HCT116 (cell line): ENCODE data around the gene POLR1D. TPM values are rescaled to one million over a fixed set of nuclear protein-coding genes. Genes with fewer than 3 reads are reported as not detected.
A peak's percentile ranks its signal among the peaks of the same experiment; 100 is the strongest.

Experiments
- ATAC-seq: fragments of 200-7000 bp; cut with Tn5 transposase; 2 replicates; pipeline ENCODE4 v1.9.1; 2020; ENCODE audit warnings: mild to moderate bottlenecking, moderate library complexity
- BruUV-seq: library from RNA; stranded (reverse); fragments of 400-500 nt; replicated peaks from 2 replicates; lab custom pipeline; 2021; lab: Mats Ljungman, UMichigan
- CTCF ChIA-PET: fragments of 300-600 bp; sonication (Branson Sonifier 250); formaldehyde crosslinking; loops from one replicate; lab custom pipeline; 2021; ENCODE audit warnings: antibody characterized with exemption; lab: Charles Lee
- POLR2A ChIA-PET: fragments of 300-600, 350-600 bp; sonication (Branson Sonifier 250); formaldehyde crosslinking; loops from one replicate; lab custom pipeline; 2021; ENCODE audit warnings: antibody characterized with exemption; lab: Charles Lee
- RAD21 ChIA-PET, 2 experiments: fragments of 300-600 bp; sonication (Branson Sonifier 250); formaldehyde crosslinking; loops; one replicate each; lab custom pipeline; 2023; ENCODE audit warnings: low total read pairs in 2 of 2; ENCODE audit not compliant: uncharacterized antibody in 2 of 2, unreplicated experiment in 2 of 2, low non-redundant PET in 1 of 2; lab: Charles Lee
- DNase-seq: peaks from one replicate; pipeline ENCODE4 v3.0.0-alpha.2; 2010; ENCODE audit warnings: low read depth, low spot score
- H2AFZ ChIP-seq: fragments of 200-600 bp; shearing (Covaris generic), sonication (generic); 2 replicates; pipeline ENCODE4 v1.6.1; 2017; ENCODE audit warnings: low read depth, mixed run types, mixed read lengths, antibody characterized with exemption, low read length; ENCODE audit not compliant: poor library complexity, severe bottlenecking
- H3K27ac ChIP-seq: 2 replicates; pipeline ENCODE4 v1.5.1; 2012; ENCODE audit warnings: low read depth, low read length
- H3K27me3 ChIP-seq: fragments of 200-600 bp; sonication (generic); 2 replicates; pipeline ENCODE4 v1.6.1; 2016; ENCODE audit warnings: mixed run types, low read length, mixed read lengths; ENCODE audit not compliant: insufficient read depth
- H3K36me3 ChIP-seq, 2 experiments: fragments of 200-500 bp in 1 of 2; fragments of 200-600 bp in 1 of 2; sonication (Bioruptor generic) in 1 of 2; sonication (generic) in 1 of 2; 2 replicates each; pipeline versions ENCODE4 v1.5.1 to v1.6.1; 2014 to 2016; ENCODE audit warnings: low read length in 2 of 2, inconsistent platforms in 1 of 2, mixed read lengths in 1 of 2, mixed run types in 1 of 2; ENCODE audit not compliant: insufficient read depth in 2 of 2, control insufficient read depth in 1 of 2
- H3K4me1 ChIP-seq, 2 experiments: fragments of 200-600 bp in 1 of 2; sonication (generic) in 1 of 2; 2 replicates each; pipeline versions ENCODE4 v1.5.1 to v1.6.1; 2012 to 2017; ENCODE audit warnings: low read length in 2 of 2, inconsistent platforms in 1 of 2, mild to moderate bottlenecking in 1 of 2, mixed read lengths in 1 of 2, mixed run types in 1 of 2, moderate library complexity in 1 of 2; ENCODE audit not compliant: insufficient read depth in 2 of 2, control insufficient read depth in 1 of 2
- H3K4me2 ChIP-seq: fragments of 200-600 bp; sonication (generic); 2 replicates; pipeline ENCODE4 v1.6.1; 2017; ENCODE audit warnings: mixed run types, low read length, mixed read lengths
- H3K4me3 ChIP-seq, 2 experiments: fragments of 200-600 bp in 1 of 2; sonication (generic) in 1 of 2; replicated peaks in 1 of 2; 2 replicates each; pipeline ENCODE4 v1.5.1; 2011 to 2016; ENCODE audit warnings: low read length in 2 of 2, control low read depth in 1 of 2, low read depth in 1 of 2, mild to moderate bottlenecking in 1 of 2, mixed read lengths in 1 of 2, mixed run types in 1 of 2
- H3K79me2 ChIP-seq: fragments of 200-600 bp; sonication (generic); 2 replicates; pipeline ENCODE4 v1.6.1; 2017; ENCODE audit warnings: mild to moderate bottlenecking, mixed run types, low read length, moderate library complexity, mixed read lengths; ENCODE audit not compliant: insufficient read depth
- H3K9ac ChIP-seq: fragments of 200-600 bp; sonication (generic); 2 replicates; pipeline ENCODE4 v1.6.1; 2016; ENCODE audit warnings: low read length, mixed read lengths
- H3K9me2 ChIP-seq: fragments of 200-600 bp; sonication (generic), shearing (Covaris generic); 2 replicates; pipeline ENCODE4 v1.6.1; 2017; ENCODE audit warnings: mixed run types, mild to moderate bottlenecking, moderate library complexity; ENCODE audit not compliant: insufficient read depth
- H3K9me3 ChIP-seq, 2 experiments: fragments of 200-500 bp in 1 of 2; fragments of 200-600 bp in 1 of 2; sonication (Bioruptor generic) in 1 of 2; sonication (generic) in 1 of 2; 2 replicates each; pipeline ENCODE4 v1.6.1; 2014 to 2017; ENCODE audit warnings: low read length in 2 of 2, mixed read lengths in 2 of 2, inconsistent platforms in 1 of 2, low read depth in 1 of 2, mild to moderate bottlenecking in 1 of 2, mixed run types in 1 of 2, moderate library complexity in 1 of 2; ENCODE audit not compliant: control insufficient read depth in 1 of 2, insufficient read depth in 1 of 2
- H4K20me1 ChIP-seq: fragments of 200-600 bp; sonication (generic), shearing (Covaris generic); 2 replicates; pipeline ENCODE4 v1.6.1; 2017; ENCODE audit warnings: mixed run types, mild to moderate bottlenecking, moderate library complexity; ENCODE audit not compliant: insufficient read depth
- CBX3 ChIP-seq: IDR thresholded peaks from 2 replicates; pipeline ENCODE4 v1.6.1; 2012; ENCODE audit warnings: low read depth
- CEBPB ChIP-seq: IDR thresholded peaks from 2 replicates; pipeline ENCODE4 v1.6.1; 2012; ENCODE audit warnings: low read depth
- EGR1 ChIP-seq: IDR thresholded peaks from 2 replicates; pipeline ENCODE4 v1.6.1; 2012; ENCODE audit warnings: low read depth
- ELF1 ChIP-seq: IDR thresholded peaks from 2 replicates; pipeline ENCODE4 v1.6.1; 2012; ENCODE audit warnings: low read depth, borderline replicate concordance
- EZH2 ChIP-seq: fragments of 200-600 bp; sonication (generic); IDR thresholded peaks from 2 replicates; pipeline ENCODE4 v1.6.1; 2017; ENCODE audit warnings: antibody characterized with exemption, mixed run types
- EZH2phosphoT487 ChIP-seq: fragments of 200-600 bp; IDR thresholded peaks from 2 replicates; pipeline ENCODE4 v1.6.1; 2018; ENCODE audit warnings: antibody characterized with exemption, borderline replicate concordance
- FOSL1 ChIP-seq: IDR thresholded peaks from 2 replicates; pipeline ENCODE4 v1.6.1; 2012; ENCODE audit warnings: low read depth
- JUND ChIP-seq: IDR thresholded peaks from 2 replicates; pipeline ENCODE4 v1.6.1; 2012
- MAX ChIP-seq: IDR thresholded peaks from 2 replicates; pipeline ENCODE4 v1.6.1; 2012
- POLR2A ChIP-seq: IDR thresholded peaks from 2 replicates; pipeline ENCODE4 v1.7.0; 2011; ENCODE audit warnings: borderline replicate concordance; ENCODE audit not compliant: insufficient read depth, insufficient read length; ENCODE audit errors: extremely low read depth
- POLR2AphosphoS5 ChIP-seq: IDR thresholded peaks from 2 replicates; pipeline ENCODE4 v1.6.1; 2011; ENCODE audit warnings: mild to moderate bottlenecking, low read depth, low read length, moderate library complexity
- SP1 ChIP-seq: IDR thresholded peaks from 2 replicates; pipeline ENCODE4 v1.6.1; 2012; ENCODE audit warnings: low read depth
- SRF ChIP-seq: IDR thresholded peaks from 2 replicates; pipeline ENCODE4 v1.6.1; 2012; ENCODE audit warnings: low read depth
- YY1 ChIP-seq: IDR thresholded peaks from 2 replicates; pipeline ENCODE4 v1.6.1; 2011; ENCODE audit warnings: low read length, low read depth, moderate library complexity, mild to moderate bottlenecking; ENCODE audit not compliant: insufficient replicate concordance; ENCODE audit errors: extremely low read depth
- ZBTB33 ChIP-seq: IDR thresholded peaks from 2 replicates; pipeline ENCODE4 v1.6.1; 2011; ENCODE audit warnings: mild to moderate bottlenecking, low read length, moderate library complexity; ENCODE audit not compliant: insufficient replicate concordance; ENCODE audit errors: extremely low read depth
- ZFX ChIP-seq: fragments of 450-650 bp; IDR thresholded peaks from 2 replicates; pipeline ENCODE4 v1.6.1; 2017
- ZNF274 ChIP-seq: fragments of 200-500 bp; sonication (Bioruptor generic); IDR thresholded peaks from 2 replicates; pipeline ENCODE4 v1.6.1; 2014; ENCODE audit warnings: mild to moderate bottlenecking, low read depth, low read length, inconsistent platforms
- intact Hi-C: fragments of 100-400 bp; cut with micrococcal nuclease; formaldehyde crosslinking; loops from 2 replicates; pipeline ENCODE4 v1.10.0; 2022
- total RNA-seq: library from RNA; stranded (reverse); gene quantifications from one replicate; pipeline ENCODE4 v1.2.1, GENCODE V29; 2021; ENCODE audit not compliant: unreplicated experiment
- TF ChIP-seq, protein P1 (sequence below), 3 experiments: fragments of 200-600 bp in 1 of 3; sonication (generic) in 1 of 3; IDR thresholded peaks in 2 of 3; conservative IDR thresholded peaks in 1 of 3; 2 replicates each; pipeline ENCODE4 v1.5.1; 2012 to 2017; ENCODE audit warnings: low read depth in 2 of 3, low read length in 2 of 3, antibody characterized with exemption in 1 of 3, borderline replicate concordance in 1 of 3, control low read depth in 1 of 3, mild to moderate bottlenecking in 1 of 3, mixed read lengths in 1 of 3, mixed run types in 1 of 3, moderate library complexity in 1 of 3; ENCODE audit not compliant: insufficient read depth in 1 of 3

POLR1D gene
- total RNA-seq, 1 experiment from 2014 or later, result 184 TPM

DNA sequence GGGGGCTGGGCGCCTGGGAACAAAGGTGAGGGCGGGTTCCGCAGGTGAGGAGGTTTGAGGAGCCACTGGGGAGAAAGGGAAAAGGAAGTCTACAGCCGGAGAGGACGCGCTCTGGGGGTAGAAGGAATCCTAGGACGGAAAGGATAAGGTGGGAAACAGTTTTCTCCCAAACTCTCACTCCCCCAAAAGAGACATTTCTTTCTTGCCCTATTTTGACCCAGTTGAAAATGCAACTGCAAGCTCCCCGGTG, 651 bp upstream of the POLR1D start:
- ChIA-PET CTCF (interaction anchor here (0.9 to 1.7 kb wide), 6 partner anchors 9 to 333 kb away, joined by 3 to 7 read pairs (median 3); no protein-coding TSS in a partner anchor), POLR2A (interaction anchor here (0.9 to 1.9 kb wide), 6 partner anchors 8 to 88 kb away, joined by 3 to 11 read pairs (median 4); no protein-coding TSS in a partner anchor), RAD21 (no interaction called here)
- Histone ChIP-seq H3K4me2 (peak overlapping the region; percentile 91), H3K4me1 (peaks cover 12 to 23% of the 10 kb centered on the region in 2 experiments), H3K9me2 (no peaks in the 10 kb centered on the region), H2AFZ (no peak overlapping the region), H3K9ac (peak overlapping the region; percentile 97), H4K20me1 (peaks cover 5% of the 10 kb centered on the region; the same call in 1 of the 2 replicates), H3K79me2 (peaks cover 83% of the 10 kb centered on the region), H3K27ac (peak overlapping the region; percentile 99), H3K4me3 (peak overlapping the region; percentile 85 to 96), H3K9me3 (no peaks in the 10 kb centered on the region), H3K27me3 (no peaks in the 10 kb centered on the region), H3K36me3 (peaks cover 6 to 17% of the 10 kb centered on the region in 2 experiments; a peak in 3 of 4 replicates)
- DNase-seq, result peak; percentile 40
- TF ChIP-seq ZBTB33 (no peak), EZH2 (no peak), MAX (no peak), EZH2phosphoT487 (no peak), ZFX (no peak), EGR1 (no peak), POLR2AphosphoS5 (no peak), CEBPB (no peak), SRF (no peak), FOSL1 (no peak), ZNF274 (no peak), POLR2A (no peak), CBX3 (no peak), ELF1 (no peak), SP1 (no peak), JUND (no peak), YY1 (no peak)
- TF ChIP-seq, protein P1, sequence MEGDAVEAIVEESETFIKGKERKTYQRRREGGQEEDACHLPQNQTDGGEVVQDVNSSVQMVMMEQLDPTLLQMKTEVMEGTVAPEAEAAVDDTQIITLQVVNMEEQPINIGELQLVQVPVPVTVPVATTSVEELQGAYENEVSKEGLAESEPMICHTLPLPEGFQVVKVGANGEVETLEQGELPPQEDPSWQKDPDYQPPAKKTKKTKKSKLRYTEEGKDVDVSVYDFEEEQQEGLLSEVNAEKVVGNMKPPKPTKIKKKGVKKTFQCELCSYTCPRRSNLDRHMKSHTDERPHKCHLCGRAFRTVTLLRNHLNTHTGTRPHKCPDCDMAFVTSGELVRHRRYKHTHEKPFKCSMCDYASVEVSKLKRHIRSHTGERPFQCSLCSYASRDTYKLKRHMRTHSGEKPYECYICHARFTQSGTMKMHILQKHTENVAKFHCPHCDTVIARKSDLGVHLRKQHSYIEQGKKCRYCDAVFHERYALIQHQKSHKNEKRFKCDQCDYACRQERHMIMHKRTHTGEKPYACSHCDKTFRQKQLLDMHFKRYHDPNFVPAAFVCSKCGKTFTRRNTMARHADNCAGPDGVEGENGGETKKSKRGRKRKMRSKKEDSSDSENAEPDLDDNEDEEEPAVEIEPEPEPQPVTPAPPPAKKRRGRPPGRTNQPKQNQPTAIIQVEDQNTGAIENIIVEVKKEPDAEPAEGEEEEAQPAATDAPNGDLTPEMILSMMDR (IDR thresholded peaks at IDR 0.05 in 2 of 3, conservative IDR thresholded peaks at IDR 0.05 in 1 of 3; ENCODE audit: borderline replicate concordance in 1 of 3, insufficient read depth in 1 of 3, low read depth in 2 of 3, low read length in 2 of 3), result no peak
- no TSS peak for BruUV-seq
- peak; percentile 24 for ATAC-seq
- intact Hi-C loops, result loop anchor here (5.0 to 10.0 kb wide), 2 partner anchors 169 to 226 kb away; partner anchors contain the start of gene MTIF3
